Measurements from ENCODE around the gene RAB36. TPM values are rescaled to one million over a fixed set of nuclear protein-coding genes. Genes with fewer than 3 reads are reported as not detected.

Gene RAB36
- polyA plus RNA-seq, 1 of the 3 experiments (the other 2 are of a cell fraction), result 6.6 TPM

DNA sequence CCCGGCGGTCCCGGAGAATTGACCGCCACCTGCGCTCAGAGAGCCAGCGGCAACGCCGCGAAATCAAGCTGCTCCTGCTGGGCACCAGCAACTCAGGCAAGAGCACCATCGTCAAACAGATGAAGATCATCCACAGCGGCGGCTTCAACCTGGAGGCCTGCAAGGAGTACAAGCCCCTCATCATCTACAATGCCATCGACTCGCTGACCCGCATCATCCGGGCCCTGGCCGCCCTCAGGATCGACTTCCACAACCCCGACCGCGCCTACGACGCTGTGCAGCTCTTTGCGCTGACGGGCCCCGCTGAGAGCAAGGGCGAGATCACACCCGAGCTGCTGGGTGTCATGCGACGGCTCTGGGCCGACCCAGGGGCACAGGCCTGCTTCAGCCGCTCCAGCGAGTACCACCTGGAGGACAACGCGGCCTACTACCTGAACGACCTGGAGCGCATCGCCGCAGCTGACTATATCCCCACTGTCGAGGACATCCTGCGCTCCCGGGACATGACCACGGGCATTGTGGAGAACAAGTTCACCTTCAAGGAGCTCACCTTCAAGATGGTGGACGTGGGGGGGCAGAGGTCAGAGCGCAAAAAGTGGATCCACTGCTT lies 49.4 kb upstream of the RAB36 start:
- 88% methylated on average over 12 of the region's 45 CpGs for WGBS (ENCODE audit: low lambda C conversion rate)
- CTCF ChIA-PET, result interaction anchor here (1.0 to 1.7 kb wide), 4 partner anchors 13 to 631 kb away, joined by 3 to 4 read pairs (median 4); no protein-coding TSS in a partner anchor
- Histone ChIP-seq H2AFZ (ENCODE audit: low read depth) (no peak overlapping the region), H4K20me1 (ENCODE audit: insufficient read depth) (no peaks in the 10 kb centered on the region), H3K27ac (ENCODE audit: low read depth in 2 of 2, low read length in 1 of 2) (no peak overlapping the region), H3F3A (replicated peaks; ENCODE audit: insufficient read depth) (no peaks in the 10 kb centered on the region), H3K79me2 (ENCODE audit: insufficient read depth) (no peaks in the 10 kb centered on the region), H3K9me2 (no peaks in the 10 kb centered on the region), H3K9me3 (no peaks in the 10 kb centered on the region), H3K4me2 (no peak overlapping the region), H3K4me1 (ENCODE audit: control insufficient read depth in 1 of 2, insufficient read depth in 2 of 2, low read depth in 1 of 2, low read length in 1 of 2) (peaks cover 0 to 27% of the 10 kb centered on the region in 2 experiments; a peak in 1 of 4 replicates), H3K36me3 (replicated peaks in 1 of 2; ENCODE audit: control insufficient read depth in 1 of 2, insufficient read depth in 2 of 2, low read length in 1 of 2) (no peaks in the 10 kb centered on the region), H3K4me3 (ENCODE audit: low read depth in 2 of 2, low read length in 1 of 2) (no peak overlapping the region), H3K27me3 (ENCODE audit: insufficient read depth) (no peaks in the 10 kb centered on the region), H3K9ac (no peak overlapping the region)
- POLR2A ChIA-PET, result no interaction called here
- no peak for DNase-seq
- TF ChIP-seq GATA2 (CRISPR knock-in tag; IDR thresholded peaks at IDR 0.05) (no peak), MXI1 (IDR thresholded peaks at IDR 0.05; ENCODE audit: low read depth, low read length) (no peak), EZH2phosphoT487 (IDR thresholded peaks at IDR 0.05; ENCODE audit: borderline replicate concordance, low read depth) (no peak), NRF1 (IDR thresholded peaks at IDR 0.05; ENCODE audit: low read depth, low read length) (no peak), GABPA (IDR thresholded peaks at IDR 0.05; ENCODE audit: low read depth) (no peak), FOXM1 (IDR thresholded peaks at IDR 0.05; ENCODE audit: low read depth) (no peak), TEAD4 (IDR thresholded peaks at IDR 0.05; ENCODE audit: borderline replicate concordance, insufficient read depth) (no peak), RCOR1 (IDR thresholded peaks at IDR 0.05; ENCODE audit: low read length) (no peak), YY1 (IDR thresholded peaks at IDR 0.05; ENCODE audit: low read depth) (no peak)
- TF ChIP-seq, protein P1, sequence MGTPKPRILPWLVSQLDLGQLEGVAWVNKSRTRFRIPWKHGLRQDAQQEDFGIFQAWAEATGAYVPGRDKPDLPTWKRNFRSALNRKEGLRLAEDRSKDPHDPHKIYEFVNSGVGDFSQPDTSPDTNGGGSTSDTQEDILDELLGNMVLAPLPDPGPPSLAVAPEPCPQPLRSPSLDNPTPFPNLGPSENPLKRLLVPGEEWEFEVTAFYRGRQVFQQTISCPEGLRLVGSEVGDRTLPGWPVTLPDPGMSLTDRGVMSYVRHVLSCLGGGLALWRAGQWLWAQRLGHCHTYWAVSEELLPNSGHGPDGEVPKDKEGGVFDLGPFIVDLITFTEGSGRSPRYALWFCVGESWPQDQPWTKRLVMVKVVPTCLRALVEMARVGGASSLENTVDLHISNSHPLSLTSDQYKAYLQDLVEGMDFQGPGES (IDR thresholded peaks at IDR 0.05; ENCODE audit: low read depth, low read length), result no peak
- TF ChIP-seq, protein P2, sequence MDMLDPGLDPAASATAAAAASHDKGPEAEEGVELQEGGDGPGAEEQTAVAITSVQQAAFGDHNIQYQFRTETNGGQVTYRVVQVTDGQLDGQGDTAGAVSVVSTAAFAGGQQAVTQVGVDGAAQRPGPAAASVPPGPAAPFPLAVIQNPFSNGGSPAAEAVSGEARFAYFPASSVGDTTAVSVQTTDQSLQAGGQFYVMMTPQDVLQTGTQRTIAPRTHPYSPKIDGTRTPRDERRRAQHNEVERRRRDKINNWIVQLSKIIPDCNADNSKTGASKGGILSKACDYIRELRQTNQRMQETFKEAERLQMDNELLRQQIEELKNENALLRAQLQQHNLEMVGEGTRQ (IDR thresholded peaks at IDR 0.05; ENCODE audit: borderline replicate concordance, low read depth, low read length), result no peak
- TF ChIP-seq, protein P3, sequence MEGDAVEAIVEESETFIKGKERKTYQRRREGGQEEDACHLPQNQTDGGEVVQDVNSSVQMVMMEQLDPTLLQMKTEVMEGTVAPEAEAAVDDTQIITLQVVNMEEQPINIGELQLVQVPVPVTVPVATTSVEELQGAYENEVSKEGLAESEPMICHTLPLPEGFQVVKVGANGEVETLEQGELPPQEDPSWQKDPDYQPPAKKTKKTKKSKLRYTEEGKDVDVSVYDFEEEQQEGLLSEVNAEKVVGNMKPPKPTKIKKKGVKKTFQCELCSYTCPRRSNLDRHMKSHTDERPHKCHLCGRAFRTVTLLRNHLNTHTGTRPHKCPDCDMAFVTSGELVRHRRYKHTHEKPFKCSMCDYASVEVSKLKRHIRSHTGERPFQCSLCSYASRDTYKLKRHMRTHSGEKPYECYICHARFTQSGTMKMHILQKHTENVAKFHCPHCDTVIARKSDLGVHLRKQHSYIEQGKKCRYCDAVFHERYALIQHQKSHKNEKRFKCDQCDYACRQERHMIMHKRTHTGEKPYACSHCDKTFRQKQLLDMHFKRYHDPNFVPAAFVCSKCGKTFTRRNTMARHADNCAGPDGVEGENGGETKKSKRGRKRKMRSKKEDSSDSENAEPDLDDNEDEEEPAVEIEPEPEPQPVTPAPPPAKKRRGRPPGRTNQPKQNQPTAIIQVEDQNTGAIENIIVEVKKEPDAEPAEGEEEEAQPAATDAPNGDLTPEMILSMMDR (IDR thresholded peaks at IDR 0.05), result no peak
- TF ChIP-seq, protein P4, sequence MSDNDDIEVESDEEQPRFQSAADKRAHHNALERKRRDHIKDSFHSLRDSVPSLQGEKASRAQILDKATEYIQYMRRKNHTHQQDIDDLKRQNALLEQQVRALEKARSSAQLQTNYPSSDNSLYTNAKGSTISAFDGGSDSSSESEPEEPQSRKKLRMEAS (IDR thresholded peaks at IDR 0.05; ENCODE audit: low read depth), result no peak

All from SK-N-SH (cell line).